ENCODE measurements around the gene CLTRN. TPM values are rescaled to one million over a fixed set of nuclear protein-coding genes. Genes with fewer than 3 reads are reported as not detected.

Gene CLTRN
- total RNA-seq, 4 donors from 2014 or later = 0.48 to 0.51 TPM; not detected in 2

- H3K36me3 ChIP-seq = no peaks in the 10 kb centered on the region
- no peak for DNase-seq (ENCODE audit: low spot score in 2 of 2)
- H3K27me3 ChIP-seq = no peaks in the 10 kb centered on the region
- H3K4me1 ChIP-seq = peaks cover 10% of the 10 kb centered on the region
- WGBS = 87% methylated on average over 6 of the region's 6 CpGs
- no peak overlapping the region for H3K27ac ChIP-seq
- no peaks in the 10 kb centered on the region for H3K9me3 ChIP-seq
- TF ChIP-seq POLR2AphosphoS5 (IDR thresholded peaks at IDR 0.05) = no peak
- TF ChIP-seq EP300 (IDR thresholded peaks at IDR 0.05) = no peak
- no peak for TF ChIP-seq CTCF (IDR thresholded peaks at IDR 0.05)
- no peak for TF ChIP-seq POLR2A (IDR thresholded peaks at IDR 0.05)
- no peak overlapping the region for H3K4me3 ChIP-seq
These were observed 14.6 kb upstream of the CLTRN start for GRCh38 chrX:15679246-15679645.

GRCh38 chrX:15678339-15678738 is 13.7 kb upstream of the CLTRN start:
- no peaks in the 10 kb centered on the region for H3K27me3 ChIP-seq
- H3K4me3 ChIP-seq = no peak overlapping the region
- no peaks in the 10 kb centered on the region for H3K36me3 ChIP-seq
- no peak overlapping the region for H3K27ac ChIP-seq
- H3K9me3 ChIP-seq = no peaks in the 10 kb centered on the region
- 91% methylated on average over 2 of the region's 2 CpGs for WGBS
- no peak for DNase-seq (ENCODE audit: low spot score in 2 of 2)
- no peak for TF ChIP-seq CTCF (IDR thresholded peaks at IDR 0.05)
- no peak for TF ChIP-seq POLR2A (IDR thresholded peaks at IDR 0.05)
- no peak for TF ChIP-seq POLR2AphosphoS5 (IDR thresholded peaks at IDR 0.05)
- TF ChIP-seq EP300 (IDR thresholded peaks at IDR 0.05) = no peak
- H3K4me1 ChIP-seq = peaks cover 10% of the 10 kb centered on the region

GRCh38 chrX:15676886-15677285 is 12.3 kb upstream of the CLTRN start:
- Histone ChIP-seq H3K27ac (no peak overlapping the region), H3K4me3 (no peak overlapping the region), H3K27me3 (no peaks in the 10 kb centered on the region), H3K9me3 (no peaks in the 10 kb centered on the region), H3K36me3 (no peaks in the 10 kb centered on the region), H3K4me1 (peaks cover 10% of the 10 kb centered on the region)
- TF ChIP-seq POLR2AphosphoS5 (IDR thresholded peaks at IDR 0.05) (no peak), CTCF (IDR thresholded peaks at IDR 0.05) (no peak), POLR2A (IDR thresholded peaks at IDR 0.05) (no peak), EP300 (IDR thresholded peaks at IDR 0.05) (no peak)
- WGBS = 84% methylated on average over 2 of the region's 2 CpGs
- no peak for DNase-seq (ENCODE audit: low spot score in 2 of 2)

GRCh38 chrX:15675490-15675921 is 10.9 kb upstream of the CLTRN start:
- WGBS = under 1% methylated on average over 38 of the region's 38 CpGs
- Histone ChIP-seq H3K36me3 (no peaks in the 10 kb centered on the region), H3K4me3 (peak overlapping the region; percentile 68), H3K4me1 (peaks cover 10% of the 10 kb centered on the region), H3K27ac (peak overlapping the region; percentile 98), H3K27me3 (no peaks in the 10 kb centered on the region), H3K9me3 (no peaks in the 10 kb centered on the region)
- no peak for TF ChIP-seq CTCF (IDR thresholded peaks at IDR 0.05)
- TF ChIP-seq POLR2A (IDR thresholded peaks at IDR 0.05) = no peak
- no peak for TF ChIP-seq EP300 (IDR thresholded peaks at IDR 0.05)
- TF ChIP-seq POLR2AphosphoS5 (IDR thresholded peaks at IDR 0.05) = no peak
- DNase-seq (ENCODE audit: low spot score in 2 of 2) = peak; percentile 82 to 94

- peak; percentile 95 to 99 for DNase-seq (ENCODE audit: low spot score in 2 of 2)
- no peaks in the 10 kb centered on the region for H3K9me3 ChIP-seq
- WGBS = under 1% methylated on average over 49 of the region's 49 CpGs
These were observed 10.4 kb upstream of the CLTRN start for GRCh38 chrX:15674841-15675489.

More at GRCh38 chrX:15674841-15675489, 10.4 kb upstream of the CLTRN start:
- Histone ChIP-seq H3K27ac (peak overlapping the region; percentile 98), H3K36me3 (no peaks in the 10 kb centered on the region), H3K27me3 (no peaks in the 10 kb centered on the region), H3K4me1 (peaks cover 10% of the 10 kb centered on the region), H3K4me3 (peak overlapping the region; percentile 68)
- no peak for TF ChIP-seq CTCF (IDR thresholded peaks at IDR 0.05)
- TF ChIP-seq EP300 (IDR thresholded peaks at IDR 0.05) = peak; percentile 73
- peak in 1 of 3 donors; percentile 58 for TF ChIP-seq POLR2AphosphoS5 (IDR thresholded peaks at IDR 0.05)
- TF ChIP-seq POLR2A (IDR thresholded peaks at IDR 0.05) = peak in 1 of 2 donors; percentile 46
